CD14-positive monocyte (primary cell): ENCODE measurements around the gene PHF23. TPM values are rescaled to one million over a fixed set of nuclear protein-coding genes. Genes with fewer than 3 reads are reported as not detected.

Source experiments
- DNase-seq, 3 donors: peaks; one replicate each; pipeline ENCODE4 v3.0.0-alpha.2; 2011 to 2022
- H2AFZ ChIP-seq: 2 replicates; pipeline ENCODE4 v1.6.0; 2012; ENCODE audit warnings: mild to moderate bottlenecking, low read depth, low read length, inconsistent platforms; ENCODE audit not compliant: insufficient read depth, poor library complexity, severe bottlenecking
- H3K27ac ChIP-seq, 2 donors: 1 replicate in 1 of 2; 2 replicates in 1 of 2; pipeline ENCODE4 v1.5.1; 2012 to 2013; ENCODE audit warnings: low read length in 2 of 2, control low read depth in 1 of 2, inconsistent platforms in 1 of 2, low read depth in 1 of 2, mild to moderate bottlenecking in 1 of 2
- H3K27me3 ChIP-seq, 2 donors: one replicate each; pipeline versions ENCODE4 v1.6.0 to v1.6.1; 2011 to 2013; ENCODE audit warnings: low read length in 2 of 2; ENCODE audit not compliant: control insufficient read depth in 2 of 2, insufficient read depth in 2 of 2
- H3K36me3 ChIP-seq, 2 donors: replicated peaks in 1 of 2; 1 replicate in 1 of 2; 2 replicates in 1 of 2; pipeline versions ENCODE4 v1.5.1 to v1.6.1; 2012 to 2013; ENCODE audit warnings: low read length in 2 of 2, control low read depth in 1 of 2, inconsistent platforms in 1 of 2, mild to moderate bottlenecking in 1 of 2; ENCODE audit not compliant: insufficient read depth in 2 of 2, control insufficient read depth in 1 of 2
- H3K4me1 ChIP-seq, 2 donors: 1 replicate in 1 of 2; 2 replicates in 1 of 2; pipeline versions ENCODE4 v1.5.1 to v1.6.1; 2012 to 2013; ENCODE audit warnings: low read length in 2 of 2, control low read depth in 1 of 2, inconsistent platforms in 1 of 2, mild to moderate bottlenecking in 1 of 2, moderate library complexity in 1 of 2; ENCODE audit not compliant: insufficient read depth in 2 of 2, control insufficient read depth in 1 of 2
- H3K4me2 ChIP-seq: replicated peaks from 2 replicates; pipeline ENCODE3; 2012; ENCODE audit warnings: low read length, moderate library complexity, mild to moderate bottlenecking; ENCODE audit not compliant: poor library complexity, severe bottlenecking; ENCODE audit errors: extremely low read depth
- H3K4me3 ChIP-seq, 3 experiments: fragments of 200-600 bp in 1 of 3; sonication (generic) in 1 of 3; replicated peaks in 1 of 3; 1 replicate in 2 of 3; 2 replicates in 1 of 3; pipeline ENCODE4 v1.5.1; 2011 to 2013; ENCODE audit warnings: low read length in 3 of 3, mild to moderate bottlenecking in 3 of 3, control low read depth in 2 of 3, low read depth in 2 of 3, inconsistent platforms in 1 of 3, moderate library complexity in 1 of 3
- H3K79me2 ChIP-seq: 2 replicates; pipeline ENCODE4 v1.6.0; 2012; ENCODE audit warnings: mild to moderate bottlenecking, control low read depth, inconsistent platforms, low read length, moderate library complexity; ENCODE audit not compliant: insufficient read depth
- H3K9ac ChIP-seq: 2 replicates; pipeline ENCODE4 v1.6.0; 2017; ENCODE audit warnings: low read length, mild to moderate bottlenecking; ENCODE audit not compliant: insufficient read depth, poor library complexity, severe bottlenecking
- H3K9me3 ChIP-seq, 2 donors: replicated peaks in 1 of 2; 1 replicate in 1 of 2; 2 replicates in 1 of 2; pipeline versions ENCODE4 v1.5.1 to v1.6.1; 2012 to 2013; ENCODE audit warnings: low read length in 2 of 2, control low read depth in 1 of 2; ENCODE audit not compliant: control insufficient read depth in 1 of 2, insufficient read depth in 1 of 2
- H4K20me1 ChIP-seq: 2 replicates; pipeline ENCODE4 v1.6.0; 2012; ENCODE audit warnings: mild to moderate bottlenecking, low read length, control low read depth, moderate library complexity; ENCODE audit not compliant: insufficient read depth
- H3K27ac Mint-ChIP-seq, 7 donors: one replicate each; pipeline ENCODE4 v1.8.0; 2020; ENCODE audit warnings: mild to moderate bottlenecking in 7 of 7, mixed read lengths in 7 of 7, moderate library complexity in 6 of 7, inconsistent platforms in 2 of 7
- H3K27me3 Mint-ChIP-seq, 3 donors: one replicate each; pipeline ENCODE4 v1.8.0; 2021 to 2022; ENCODE audit warnings: low read depth in 3 of 3, mild to moderate bottlenecking in 3 of 3, mixed read lengths in 3 of 3, moderate library complexity in 3 of 3, inconsistent platforms in 1 of 3
- H3K36me3 Mint-ChIP-seq, 2 donors: one replicate each; pipeline ENCODE4 v1.8.0; 2020; ENCODE audit warnings: mixed read lengths in 2 of 2, inconsistent platforms in 1 of 2, mild to moderate bottlenecking in 1 of 2
- H3K4me1 Mint-ChIP-seq: one replicate; pipeline ENCODE4 v1.8.0; 2020; ENCODE audit warnings: mild to moderate bottlenecking, mixed read lengths
- H3K4me3 Mint-ChIP-seq, 2 donors: one replicate each; pipeline ENCODE4 v1.8.0; 2020; ENCODE audit warnings: mild to moderate bottlenecking in 2 of 2, mixed read lengths in 2 of 2, moderate library complexity in 1 of 2
- H3K9me3 Mint-ChIP-seq, 7 donors: one replicate each; pipeline ENCODE4 v1.8.0; 2020 to 2022; ENCODE audit warnings: mixed read lengths in 7 of 7, mild to moderate bottlenecking in 6 of 7, moderate library complexity in 6 of 7, inconsistent platforms in 2 of 7
- WGBS: methylation state at CpG from one replicate; pipeline ENCODE4 v1.1.5; 2013; ENCODE audit warnings: missing lambda C conversion rate; ENCODE audit not compliant: insufficient coverage; 5-methylcytosine and 5-hydroxymethylcytosine counted together
- intact Hi-C, 2 donors: fragments of 100-400 bp; cut with micrococcal nuclease; formaldehyde crosslinking; loops; one replicate each; pipeline versions ENCODE4 v1.15.0 to v1.15.1; 2023
- polyA plus RNA-seq, 3 donors: library from polyadenylated mRNA; depleted of rRNA in 1 of 3; unstranded in 2 of 3; stranded (reverse) in 1 of 3; fragments of 300-500 nt in 2 of 3; fragments of >200 nt in 1 of 3; fragmentation: Illumina TruSeq in 2 of 3; gene quantifications; 1 replicate in 2 of 3; 2 replicates in 1 of 3; pipeline ENCODE4 v1.2.3, GENCODE V29; 2012 to 2021
- TF ChIP-seq, protein P1 (sequence below): fragments of 200-600 bp; IDR thresholded peaks from one replicate; pipeline ENCODE4 v1.8.0; 2022; ENCODE audit warnings: antibody characterized with exemption, mild to moderate bottlenecking

Gene PHF23
- polyA plus RNA-seq, 3 donors: 12.0 to 18.0 (median 12.9) TPM

- Histone ChIP-seq H3K9ac (peak within 1 kb of the TSS; percentile 100), H3K9me3 (no peaks in the 10 kb centered on the region), H2AFZ (peak within 1 kb of the TSS; percentile 84), H3K79me2 (peaks cover 69% of the 10 kb centered on the region), H4K20me1 (peaks cover 17% of the 10 kb centered on the region), H3K27me3 (no peaks in the 10 kb centered on the region), H3K4me2 (peak within 1 kb of the TSS; percentile 100), H3K4me1 (peaks cover 30 to 37% of the 10 kb centered on the region in 2 donors), H3K36me3 (peaks cover 31 to 34% of the 10 kb centered on the region in 2 donors), H3K27ac (peak within 1 kb of the TSS; percentile 99 to 100), H3K4me3 (peak within 1 kb of the TSS; percentile 95 to 100 (median 98))
- H3K4me3 Mint-ChIP-seq: peak within 1 kb of the TSS; percentile 98 to 99
- TF ChIP-seq, protein P1, sequence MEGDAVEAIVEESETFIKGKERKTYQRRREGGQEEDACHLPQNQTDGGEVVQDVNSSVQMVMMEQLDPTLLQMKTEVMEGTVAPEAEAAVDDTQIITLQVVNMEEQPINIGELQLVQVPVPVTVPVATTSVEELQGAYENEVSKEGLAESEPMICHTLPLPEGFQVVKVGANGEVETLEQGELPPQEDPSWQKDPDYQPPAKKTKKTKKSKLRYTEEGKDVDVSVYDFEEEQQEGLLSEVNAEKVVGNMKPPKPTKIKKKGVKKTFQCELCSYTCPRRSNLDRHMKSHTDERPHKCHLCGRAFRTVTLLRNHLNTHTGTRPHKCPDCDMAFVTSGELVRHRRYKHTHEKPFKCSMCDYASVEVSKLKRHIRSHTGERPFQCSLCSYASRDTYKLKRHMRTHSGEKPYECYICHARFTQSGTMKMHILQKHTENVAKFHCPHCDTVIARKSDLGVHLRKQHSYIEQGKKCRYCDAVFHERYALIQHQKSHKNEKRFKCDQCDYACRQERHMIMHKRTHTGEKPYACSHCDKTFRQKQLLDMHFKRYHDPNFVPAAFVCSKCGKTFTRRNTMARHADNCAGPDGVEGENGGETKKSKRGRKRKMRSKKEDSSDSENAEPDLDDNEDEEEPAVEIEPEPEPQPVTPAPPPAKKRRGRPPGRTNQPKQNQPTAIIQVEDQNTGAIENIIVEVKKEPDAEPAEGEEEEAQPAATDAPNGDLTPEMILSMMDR: no peak
- intact Hi-C loops: loop anchor here in 1 of 2 donors (1.0 kb wide), 1 partner anchor 9 kb away; the partner anchor contains the start of gene CTDNEP1
- peaks cover 0 to 3% (median 0%) of the 10 kb centered on the region in 3 donors for H3K27me3 Mint-ChIP-seq
- H3K9me3 Mint-ChIP-seq: peaks cover 0 to 4% (median 0%) of the 10 kb centered on the region in 7 donors
- peaks cover 35 to 59% of the 10 kb centered on the region in 2 donors for H3K36me3 Mint-ChIP-seq
- peak; percentile 92 to 96 (median 93) for DNase-seq
- peaks cover 31% of the 10 kb centered on the region for H3K4me1 Mint-ChIP-seq
- under 1% methylated on average over 50 of the region's 62 CpGs for WGBS
- H3K27ac Mint-ChIP-seq: peak within 1 kb of the TSS; percentile 99 to 100 (median 100)
Observed at GRCh38 chr17:7241783-7242716, 2.8 kb upstream of the PHF23 start, which contains the start of gene GABARAP. TSS of gene GABARAP (minus strand) at chr17:7242449. CDS start at chr17:7242330, 119 bp downstream.

DNA sequence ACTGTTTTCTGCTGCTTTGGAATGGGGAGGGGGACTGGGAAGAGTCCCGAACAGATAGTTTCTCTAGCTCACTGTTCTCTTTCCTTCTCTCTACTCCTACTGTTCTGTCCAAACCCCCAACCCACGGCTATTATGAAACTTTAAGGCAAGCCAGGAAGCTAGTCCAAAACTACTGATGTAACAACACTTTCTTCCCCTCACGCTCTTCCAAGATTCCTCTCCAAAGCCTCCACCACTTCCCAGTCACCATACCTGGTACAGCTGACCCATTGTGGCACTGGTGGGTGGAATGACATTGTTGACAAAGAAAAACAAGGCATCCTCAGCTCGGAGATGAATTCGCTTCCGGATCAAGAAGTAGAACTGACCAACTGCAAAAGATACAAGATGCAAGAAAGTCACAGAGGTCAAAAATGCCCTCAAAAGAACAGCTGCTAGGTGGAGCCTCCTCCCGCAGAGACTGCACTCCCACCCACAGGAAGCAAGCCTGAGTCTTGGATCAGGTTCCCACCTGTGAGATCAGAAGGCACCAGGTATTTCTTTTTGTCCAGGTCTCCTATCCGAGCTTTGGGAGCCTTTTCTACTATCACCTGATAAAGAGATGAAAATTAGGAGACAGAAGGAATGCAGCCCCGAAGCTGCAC is 2.0 kb upstream of the PHF23 start:
- Mint-ChIP-seq H3K27me3 (peaks cover 0 to 3% (median 0%) of the 10 kb centered on the region in 3 donors), H3K27ac (peak overlapping the region; percentile 99 to 100 (median 100)), H3K36me3 (peaks cover 35 to 59% of the 10 kb centered on the region in 2 donors), H3K9me3 (peaks cover 0 to 4% (median 0%) of the 10 kb centered on the region in 7 donors), H3K4me1 (peaks cover 39% of the 10 kb centered on the region), H3K4me3 (peak overlapping the region; percentile 98 to 99)
- peak in 1 of 3 donors; percentile 18 for DNase-seq
- Histone ChIP-seq H3K4me2 (peak overlapping the region; percentile 100), H3K9me3 (no peaks in the 10 kb centered on the region), H4K20me1 (peaks cover 25% of the 10 kb centered on the region), H3K79me2 (peaks cover 69% of the 10 kb centered on the region), H3K27ac (peak overlapping the region; percentile 99 to 100), H3K9ac (peak overlapping the region; percentile 100), H3K4me1 (peaks cover 37 to 46% of the 10 kb centered on the region in 2 donors), H2AFZ (no peak overlapping the region), H3K27me3 (no peaks in the 10 kb centered on the region), H3K36me3 (peaks cover 31 to 34% of the 10 kb centered on the region in 2 donors), H3K4me3 (peak overlapping the region; percentile 95 to 100 (median 98))
- TF ChIP-seq, protein P1: no peak
- intact Hi-C loops: no loop called here
- 20% methylated on average over 1 of the region's 9 CpGs for WGBS
